ENCODE data around the gene MOSMO.

DNA sequence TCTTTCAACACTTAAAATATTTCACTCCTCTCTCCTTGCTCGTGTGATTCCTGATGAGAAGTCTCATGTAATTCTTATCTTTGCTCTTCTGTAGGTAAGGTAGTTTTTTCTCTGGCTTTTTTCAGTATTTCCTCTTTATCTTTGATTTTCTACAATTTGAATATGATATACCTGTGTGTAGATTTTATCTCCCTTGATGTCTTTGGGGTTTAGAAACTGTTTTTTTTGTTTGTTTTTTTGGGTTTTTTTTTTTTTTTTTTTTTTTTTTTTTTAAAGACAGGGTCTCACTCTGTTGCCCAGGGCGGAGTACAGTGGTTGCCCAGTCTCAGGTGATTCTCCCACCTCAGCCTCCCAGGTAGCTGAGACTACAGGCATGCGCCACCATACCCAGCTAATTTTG is 26.6 kb downstream of the MOSMO start:
- TF ChIP-seq EZH2 (IDR thresholded peaks at IDR 0.05; ENCODE audit: insufficient read depth, poor library complexity, severe bottlenecking) (no peak), EZH2phosphoT487 (IDR thresholded peaks at IDR 0.05; ENCODE audit: insufficient read depth, low read depth) (no peak)
